Panc1 (cell line): ENCODE measurements around the gene EIPR1.

Experiments used
- CTCF ChIP-seq: fragments of 450-650 bp; IDR thresholded peaks from 2 replicates; pipeline ENCODE4 v1.5.1; 2017; ENCODE audit warnings: mild to moderate bottlenecking
- POLR2AphosphoS5 ChIP-seq: IDR thresholded peaks from 2 replicates; pipeline ENCODE4 v1.6.1; 2012; ENCODE audit warnings: mild to moderate bottlenecking, low read depth, low read length, moderate library complexity
- REST ChIP-seq, 2 experiments: IDR thresholded peaks; 2 replicates each; pipeline ENCODE4 v1.6.1; 2011 to 2012; ENCODE audit warnings: low read depth in 2 of 2, control low read depth in 1 of 2, low read length in 1 of 2, mild to moderate bottlenecking in 1 of 2, moderate library complexity in 1 of 2; ENCODE audit not compliant: insufficient read depth in 1 of 2
- SIN3A ChIP-seq: IDR thresholded peaks from 2 replicates; pipeline ENCODE4 v1.6.1; 2012; ENCODE audit warnings: low read depth, mild to moderate bottlenecking, low read length, moderate library complexity, borderline replicate concordance; ENCODE audit not compliant: insufficient read depth
- TCF7L2 ChIP-seq: IDR thresholded peaks from 2 replicates; pipeline ENCODE4 v1.6.1; 2011; ENCODE audit warnings: mild to moderate bottlenecking, low read depth, low read length, inconsistent platforms

GRCh38 chr2:3420076-3420768, 42.6 kb upstream of the EIPR1 start:
- TF ChIP-seq REST (IDR thresholded peaks at IDR 0.05; ENCODE audit: insufficient read depth in 1 of 2, low read depth in 2 of 2, low read length in 1 of 2) (no peak), CTCF (no peak), POLR2AphosphoS5 (no peak), TCF7L2 (no peak), SIN3A (no peak)
